ENCODE data around the gene CD55.

Gene CD55

GRCh38 chr1:207282058-207282457 is 39.4 kb upstream of the CD55 start:
- H3K9me3 ChIP-seq (ENCODE audit: insufficient read depth, low read depth, low read length) = no peaks in the 10 kb centered on the region
- TF ChIP-seq CTCF (conservative IDR thresholded peaks at IDR 0.05; ENCODE audit: low read length) (no peak), EZH2phosphoT487 (IDR thresholded peaks at IDR 0.05; ENCODE audit: borderline replicate concordance) (no peak)
- no peaks in the 10 kb centered on the region for H3K79me2 ChIP-seq (ENCODE audit: insufficient read depth, low read length)
- H3K36me3 ChIP-seq (ENCODE audit: insufficient read depth, low read length) = no peaks in the 10 kb centered on the region
- no peaks in the 10 kb centered on the region for H4K20me1 ChIP-seq (ENCODE audit: insufficient read depth, low read length, poor library complexity, severe bottlenecking)
- H3K9ac ChIP-seq (ENCODE audit: low read depth, low read length, poor library complexity, severe bottlenecking) = no peak overlapping the region
- H2AFZ ChIP-seq (ENCODE audit: low read length) = no peak overlapping the region
- no peak overlapping the region for H3K4me3 ChIP-seq (ENCODE audit: low read length, poor library complexity, severe bottlenecking)
- H3K4me1 ChIP-seq (ENCODE audit: insufficient read depth, low read length, poor library complexity, severe bottlenecking) = no peaks in the 10 kb centered on the region
- no peaks in the 10 kb centered on the region for H3K27me3 ChIP-seq (ENCODE audit: insufficient read depth, low read length, poor library complexity, severe bottlenecking)
- no peak overlapping the region for H3K4me2 ChIP-seq (ENCODE audit: low read depth, low read length, poor library complexity, severe bottlenecking)
- H3F3A ChIP-seq (ENCODE audit: low read depth) = no peaks in the 10 kb centered on the region
- H3K9me2 ChIP-seq (replicated peaks; ENCODE audit: low read depth, low read length) = no peaks in the 10 kb centered on the region

- Histone ChIP-seq H3K9me2 (replicated peaks; ENCODE audit: low read depth, low read length) (no peaks in the 10 kb centered on the region), H4K20me1 (ENCODE audit: insufficient read depth, low read length, poor library complexity, severe bottlenecking) (no peaks in the 10 kb centered on the region), H3K4me1 (ENCODE audit: insufficient read depth, low read length, poor library complexity, severe bottlenecking) (no peaks in the 10 kb centered on the region), H3K9me3 (ENCODE audit: insufficient read depth, low read depth, low read length) (no peaks in the 10 kb centered on the region), H3K4me3 (ENCODE audit: low read length, poor library complexity, severe bottlenecking) (no peak overlapping the region), H3F3A (ENCODE audit: low read depth) (no peaks in the 10 kb centered on the region), H3K27me3 (ENCODE audit: insufficient read depth, low read length, poor library complexity, severe bottlenecking) (no peaks in the 10 kb centered on the region), H3K36me3 (ENCODE audit: insufficient read depth, low read length) (no peaks in the 10 kb centered on the region), H2AFZ (ENCODE audit: low read length) (no peak overlapping the region), H3K4me2 (ENCODE audit: low read depth, low read length, poor library complexity, severe bottlenecking) (no peak overlapping the region), H3K9ac (ENCODE audit: low read depth, low read length, poor library complexity, severe bottlenecking) (no peak overlapping the region), H3K79me2 (ENCODE audit: insufficient read depth, low read length) (no peaks in the 10 kb centered on the region)
- TF ChIP-seq EZH2phosphoT487 (IDR thresholded peaks at IDR 0.05; ENCODE audit: borderline replicate concordance) (no peak), CTCF (conservative IDR thresholded peaks at IDR 0.05; ENCODE audit: low read length) (no peak)
Observed at GRCh38 chr1:207282496-207283380, 38.7 kb upstream of the CD55 start.

GRCh38 chr1:207283421-207283820 is 38.1 kb upstream of the CD55 start:
- no peak for TF ChIP-seq EZH2phosphoT487 (IDR thresholded peaks at IDR 0.05; ENCODE audit: borderline replicate concordance)
- no peak for TF ChIP-seq CTCF (conservative IDR thresholded peaks at IDR 0.05; ENCODE audit: low read length)
- no peaks in the 10 kb centered on the region for H3F3A ChIP-seq (ENCODE audit: low read depth)
- H3K79me2 ChIP-seq (ENCODE audit: insufficient read depth, low read length) = no peaks in the 10 kb centered on the region
- no peaks in the 10 kb centered on the region for H3K4me1 ChIP-seq (ENCODE audit: insufficient read depth, low read length, poor library complexity, severe bottlenecking)
- no peaks in the 10 kb centered on the region for H3K9me3 ChIP-seq (ENCODE audit: insufficient read depth, low read depth, low read length)
- H3K9me2 ChIP-seq (replicated peaks; ENCODE audit: low read depth, low read length) = no peaks in the 10 kb centered on the region
- no peaks in the 10 kb centered on the region for H3K36me3 ChIP-seq (ENCODE audit: insufficient read depth, low read length)
- H3K27me3 ChIP-seq (ENCODE audit: insufficient read depth, low read length, poor library complexity, severe bottlenecking) = no peaks in the 10 kb centered on the region
- no peak overlapping the region for H3K4me2 ChIP-seq (ENCODE audit: low read depth, low read length, poor library complexity, severe bottlenecking)
- H3K4me3 ChIP-seq (ENCODE audit: low read length, poor library complexity, severe bottlenecking) = no peak overlapping the region
- no peak overlapping the region for H2AFZ ChIP-seq (ENCODE audit: low read length)
- H3K9ac ChIP-seq (ENCODE audit: low read depth, low read length, poor library complexity, severe bottlenecking) = no peak overlapping the region
- no peaks in the 10 kb centered on the region for H4K20me1 ChIP-seq (ENCODE audit: insufficient read depth, low read length, poor library complexity, severe bottlenecking)

All from Loucy (cell line).